GM19193 (cell line): Measurements from ENCODE around the gene MYO19.

Source experiments
- POLR2A ChIP-seq: IDR thresholded peaks from 4 replicates; pipeline ENCODE4 v1.6.1; 2011; ENCODE audit not compliant: insufficient read depth, insufficient read length; ENCODE audit errors: extremely low read depth

MYO19 gene

DNA sequence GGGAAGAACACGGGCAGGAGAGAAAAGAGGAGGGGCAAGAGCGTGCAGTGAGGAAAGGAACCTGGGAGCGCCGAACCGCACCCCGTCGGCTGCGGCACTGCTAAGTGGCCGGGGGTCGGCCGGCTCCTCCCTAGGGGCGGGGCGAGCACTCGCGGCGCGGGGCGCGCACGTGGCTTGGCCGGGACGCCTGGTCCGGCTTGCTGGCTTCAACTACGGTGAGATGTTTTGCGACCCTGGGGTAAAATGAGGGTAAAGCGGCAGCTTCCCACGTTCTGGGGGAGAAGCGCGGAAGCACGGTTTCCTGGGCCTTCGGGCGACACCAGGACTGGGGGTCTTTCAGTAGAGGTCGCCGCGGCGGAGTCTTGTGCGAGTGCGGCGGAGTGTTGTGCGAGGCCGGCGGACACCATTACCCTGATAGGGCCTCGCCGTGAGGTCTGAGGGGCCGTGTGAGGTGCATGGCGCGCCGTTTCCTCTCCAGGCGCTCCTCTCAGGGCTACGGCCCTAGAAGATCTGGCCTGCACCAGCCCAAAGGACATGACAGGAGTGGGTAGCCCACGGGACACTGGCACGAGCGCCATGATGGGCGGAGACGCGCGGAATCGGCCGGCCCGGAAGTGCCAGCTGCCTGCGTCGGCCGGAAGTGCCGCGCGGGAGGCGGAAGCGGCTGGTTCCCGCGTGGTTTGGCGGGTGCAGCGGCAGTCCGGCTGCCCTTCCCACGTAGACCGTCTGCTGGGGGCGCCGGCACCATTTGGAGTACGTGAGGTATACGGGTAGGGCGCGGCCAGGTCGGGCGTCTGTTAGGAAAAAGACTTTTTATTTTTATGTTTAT is at the start of gene MYO19, which contains the start of gene PIGW:
MYO19 (minus strand) TSS at position 29 of the 829 bp plus-strand sequence. CDS start 2,330 bp downstream, outside the sequence.
PIGW (plus strand) TSS at position 148 of the 829 bp plus-strand sequence. CDS start 2,115 bp downstream, outside the sequence.
- TF ChIP-seq POLR2A = peak; percentile 95

DNA sequence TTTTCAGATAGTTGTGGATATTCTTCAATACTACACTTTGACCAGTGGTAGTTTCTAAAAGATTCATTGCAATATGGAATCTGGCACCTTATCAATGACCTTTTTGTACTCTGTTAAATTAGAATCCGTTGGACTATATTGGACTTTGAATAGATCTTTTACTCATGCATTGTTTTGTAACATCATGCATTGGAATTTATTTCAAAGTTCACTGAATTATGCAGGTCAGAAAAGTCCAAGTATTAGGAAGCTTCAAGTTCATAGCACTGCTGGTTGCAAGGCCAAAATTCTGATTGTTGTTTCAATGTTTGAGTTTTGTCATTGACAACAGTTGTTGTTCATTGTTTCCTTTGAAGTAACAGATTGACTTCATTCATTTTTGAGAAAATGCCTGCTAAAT is 49.1 kb upstream of the MYO19 start:
- no peak for TF ChIP-seq POLR2A

GRCh38 chr17:36578671-36579070 is 44.0 kb upstream of the MYO19 start:
- no peak for TF ChIP-seq POLR2A

DNA sequence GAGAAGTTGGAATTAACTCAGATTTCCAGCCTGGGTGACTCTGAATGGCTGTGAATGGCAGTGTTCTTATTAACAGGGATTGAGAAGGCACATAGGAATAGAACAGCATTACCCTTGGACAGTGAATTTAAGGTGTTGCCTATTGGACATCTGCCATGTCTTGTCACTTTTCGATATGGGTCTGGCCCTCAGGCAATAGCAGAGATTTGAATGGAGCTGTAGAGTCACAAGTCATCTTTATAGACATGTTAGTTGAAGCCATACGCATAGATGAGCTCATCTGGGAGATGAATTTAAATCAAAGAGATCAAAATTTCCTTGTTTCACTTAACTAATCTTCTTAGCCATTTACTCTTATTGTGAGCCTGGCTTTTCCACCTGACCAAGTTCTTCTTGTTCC is 42.1 kb upstream of the MYO19 start:
- TF ChIP-seq POLR2A = no peak

DNA sequence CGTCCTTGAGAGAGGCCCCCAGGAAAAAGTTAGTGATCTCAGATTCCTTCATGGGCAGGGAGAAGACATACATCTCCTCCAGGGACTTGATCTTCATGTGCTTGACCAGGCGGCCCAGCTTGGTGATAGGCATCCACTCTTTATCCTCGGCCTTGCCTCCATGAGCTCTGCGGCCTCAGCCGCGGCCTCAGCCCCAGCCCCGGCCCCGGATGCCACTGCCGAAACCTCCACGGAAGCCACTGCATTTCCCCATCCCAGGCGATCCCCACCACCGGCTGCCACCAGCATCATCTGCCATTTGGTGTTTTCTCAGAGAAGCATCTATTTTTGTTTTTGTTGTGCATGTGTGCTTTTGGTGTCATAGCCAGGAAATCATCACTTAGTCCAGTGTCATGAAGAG is 40.4 kb upstream of the MYO19 start:
- TF ChIP-seq POLR2A = no peak

- TF ChIP-seq POLR2A = no peak
These were observed 31.4 kb upstream of the MYO19 start for GRCh38 chr17:36566081-36566480.

GRCh38 chr17:36553459-36553858 is 18.8 kb upstream of the MYO19 start:
- no peak for TF ChIP-seq POLR2A

DNA sequence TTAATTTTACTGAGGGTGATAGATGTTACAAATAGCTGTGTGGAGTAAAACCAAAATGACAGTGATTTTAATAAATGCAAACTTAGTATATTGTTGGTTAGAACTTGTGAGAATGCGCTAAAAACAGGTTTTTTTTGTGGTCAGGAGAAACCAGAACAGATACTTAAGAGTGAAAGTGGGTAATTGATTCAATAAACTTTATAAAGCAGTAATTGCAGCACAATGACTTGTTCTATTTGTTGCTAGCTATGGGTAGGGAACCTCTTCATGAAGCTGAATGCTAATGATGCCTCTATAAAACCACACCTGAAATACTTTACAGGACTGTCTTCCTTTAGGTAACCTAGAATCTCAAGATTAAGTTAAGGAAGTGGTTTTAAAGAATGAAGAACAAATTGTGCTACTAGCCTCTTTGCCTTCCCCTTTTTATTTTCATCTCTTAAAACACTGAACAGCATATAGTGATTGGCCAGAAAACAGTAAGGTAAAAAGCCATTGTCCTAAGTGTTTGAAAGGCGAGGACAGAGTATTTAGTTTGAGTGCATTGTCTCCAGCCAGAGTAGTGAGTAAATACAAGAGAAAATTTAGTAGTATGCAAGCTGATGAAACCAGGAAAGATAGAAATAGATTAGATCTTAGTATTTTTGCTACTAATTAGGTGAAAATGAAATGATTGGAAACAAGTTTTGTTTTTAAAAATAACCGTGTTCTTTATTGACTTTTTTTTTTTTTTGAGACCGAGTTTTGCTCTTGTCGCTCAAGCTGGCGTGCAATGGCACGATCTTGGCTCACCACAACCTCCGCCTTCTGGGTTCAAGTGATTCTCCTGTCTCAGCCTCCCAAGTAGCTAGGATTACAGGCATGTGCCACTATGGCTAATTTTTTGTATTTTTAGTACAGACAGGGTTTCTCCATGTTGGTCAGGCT is 16.1 kb upstream of the MYO19 start:
- no peak for TF ChIP-seq POLR2A

GRCh38 chr17:36547776-36548175 is 13.1 kb upstream of the MYO19 start:
- no peak for TF ChIP-seq POLR2A

DNA sequence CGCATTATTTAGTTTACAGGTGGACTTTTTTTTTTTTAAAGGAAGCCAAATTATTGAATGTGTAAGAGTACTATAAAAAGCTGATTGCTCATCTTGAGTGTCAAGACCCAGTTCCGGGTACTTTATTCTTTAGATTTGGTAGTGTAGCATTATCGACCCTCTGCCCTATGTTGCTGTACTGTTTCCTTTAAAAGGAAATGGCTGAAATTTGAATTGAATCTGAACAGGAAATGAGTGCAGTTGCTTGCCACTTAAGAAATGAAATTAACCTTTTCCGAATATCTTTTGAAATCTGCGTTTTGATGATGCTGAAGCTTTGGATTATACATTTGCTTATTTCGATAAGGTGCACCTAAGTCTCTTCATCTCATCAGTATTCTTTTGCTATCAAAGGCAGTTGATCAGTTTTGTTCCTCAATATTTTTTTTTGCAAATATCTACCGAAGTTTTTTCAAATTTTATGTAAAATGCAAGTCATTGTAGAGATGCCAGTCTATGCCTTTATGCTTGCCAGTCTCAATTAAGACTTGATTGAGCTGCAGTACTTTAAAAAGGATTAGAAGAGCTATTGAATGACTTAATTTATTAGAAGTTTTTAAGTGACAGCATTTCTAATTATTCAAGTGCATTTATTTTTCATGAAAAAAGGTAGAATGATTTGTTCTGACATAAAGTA is 11.9 kb upstream of the MYO19 start:
- TF ChIP-seq POLR2A = no peak

DNA sequence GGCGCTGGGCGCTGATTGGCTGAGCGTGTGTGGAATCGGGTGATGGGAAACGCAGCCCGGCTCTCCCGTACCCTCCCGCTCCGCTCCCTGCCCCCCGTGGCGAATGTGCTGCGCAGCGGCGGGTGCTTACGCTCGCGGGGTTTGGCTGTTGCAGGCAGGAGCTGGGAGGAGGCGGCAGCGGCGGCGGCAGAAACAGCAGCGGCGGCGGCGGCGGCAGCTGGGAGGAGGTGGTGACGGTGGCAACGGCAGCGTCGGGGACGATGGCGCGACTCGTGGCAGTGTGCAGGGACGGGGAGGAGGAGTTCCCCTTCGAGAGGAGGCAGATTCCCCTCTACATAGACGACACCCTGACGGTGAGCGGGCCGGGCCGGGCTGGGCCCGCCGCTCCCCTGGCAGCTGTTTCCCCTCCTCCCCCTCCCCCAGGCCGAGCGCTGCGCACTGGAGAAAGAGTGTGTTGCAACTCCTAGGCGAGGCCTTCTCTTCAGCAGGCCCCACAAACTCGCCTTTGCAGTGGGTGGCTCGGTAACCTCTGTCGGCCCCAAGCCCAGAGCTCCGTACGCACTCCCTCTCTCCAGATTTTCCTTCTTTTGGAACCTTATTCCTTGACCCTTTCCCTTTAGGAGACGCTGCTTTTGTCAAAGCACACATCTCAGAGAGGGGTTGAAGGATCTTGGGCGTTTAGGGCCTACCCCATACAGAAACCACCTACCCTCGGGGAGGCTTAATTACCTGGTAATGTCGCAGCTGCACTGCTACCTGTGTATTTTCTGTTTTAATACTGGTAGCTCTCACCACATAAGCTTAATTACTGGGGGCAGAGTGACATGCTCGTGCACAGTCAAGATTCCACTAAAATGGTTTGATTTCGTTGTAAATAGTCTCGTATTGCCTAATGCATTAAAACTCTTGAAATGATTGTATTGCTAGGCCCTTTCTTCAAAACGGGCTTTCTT is 11.1 kb upstream of the MYO19 start:
- peak; percentile 42 for TF ChIP-seq POLR2A

GRCh38 chr17:36545077-36545464 is 10.4 kb upstream of the MYO19 start:
- no peak for TF ChIP-seq POLR2A

DNA sequence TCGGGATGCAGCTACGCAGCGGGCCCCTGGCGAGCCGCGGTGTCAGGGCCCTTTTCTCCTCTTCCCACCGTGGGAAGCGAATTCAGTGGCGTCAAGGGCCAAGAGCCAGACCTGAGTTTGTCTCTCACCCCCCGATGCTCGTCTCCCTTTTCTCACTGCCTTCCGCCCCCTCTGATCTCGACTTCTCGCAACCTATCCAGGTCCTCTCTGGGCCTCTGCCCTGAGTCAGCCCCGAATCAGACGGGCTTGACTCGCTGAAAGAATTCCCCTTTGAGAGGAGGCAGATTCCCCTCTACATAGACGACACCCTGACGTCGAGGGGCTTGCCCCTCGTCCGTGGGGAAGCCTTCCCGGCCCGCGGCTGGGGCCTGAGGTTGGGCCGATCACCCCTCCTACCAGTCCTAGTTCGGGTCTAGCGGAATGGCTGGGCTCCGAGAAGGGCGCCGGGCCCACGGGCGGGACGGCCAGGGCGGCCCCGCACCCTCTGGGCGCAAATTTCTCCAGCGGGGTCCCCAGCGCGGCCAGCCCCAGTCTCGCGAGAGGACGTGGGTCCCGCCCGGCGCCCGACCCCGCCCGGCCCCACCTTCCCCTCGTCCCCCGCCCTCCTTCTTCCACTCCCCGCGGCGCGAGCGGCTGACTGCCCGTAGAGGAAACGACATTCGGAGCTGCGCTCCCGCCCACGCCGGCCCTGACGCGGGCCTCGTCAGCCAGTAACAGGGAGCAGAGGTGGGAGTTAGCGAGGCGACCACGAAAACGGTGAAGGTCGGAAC is 9.8 kb upstream of the MYO19 start, which contains the start of gene GGNBP2:
GGNBP2 (plus strand) TSS at position 613 of the 770 bp plus-strand sequence. CDS start 806 bp downstream, outside the sequence.
- TF ChIP-seq POLR2A = peak; percentile 88
